ENCODE results near the gene OR1M1.
"Not testable (repeated sequence)": the region's sequence is repeated elsewhere in the genome, so short reads cannot be mapped to it uniquely, and the experiment has no call there.

The OR1M1 gene

DNA sequence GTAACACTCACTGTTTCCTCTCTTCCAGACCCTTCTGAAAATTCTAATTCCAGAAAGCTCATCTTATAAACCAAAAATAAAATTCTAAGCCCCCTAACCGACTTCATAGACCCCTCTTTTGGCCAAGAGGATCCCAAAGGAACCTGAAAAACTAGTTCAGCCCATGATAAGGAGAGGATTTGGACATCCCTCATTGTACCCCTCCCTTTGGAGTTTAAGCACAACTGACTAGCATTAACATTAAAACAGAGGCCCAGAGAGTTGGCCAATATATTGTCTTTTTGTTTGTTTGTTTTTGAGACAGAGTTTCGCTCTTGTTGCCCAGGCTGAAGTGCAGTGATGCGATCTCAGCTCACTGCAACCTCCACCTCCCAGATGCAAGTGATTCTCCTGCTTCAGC is 42.4 kb upstream of the OR1M1 start:
- H3K4me3 ChIP-seq (ENCODE audit: control insufficient read depth, low read depth, low read length), result no peak overlapping the region
- DNase-seq (ENCODE audit: low read depth), result no peak
- TF ChIP-seq, protein P1, sequence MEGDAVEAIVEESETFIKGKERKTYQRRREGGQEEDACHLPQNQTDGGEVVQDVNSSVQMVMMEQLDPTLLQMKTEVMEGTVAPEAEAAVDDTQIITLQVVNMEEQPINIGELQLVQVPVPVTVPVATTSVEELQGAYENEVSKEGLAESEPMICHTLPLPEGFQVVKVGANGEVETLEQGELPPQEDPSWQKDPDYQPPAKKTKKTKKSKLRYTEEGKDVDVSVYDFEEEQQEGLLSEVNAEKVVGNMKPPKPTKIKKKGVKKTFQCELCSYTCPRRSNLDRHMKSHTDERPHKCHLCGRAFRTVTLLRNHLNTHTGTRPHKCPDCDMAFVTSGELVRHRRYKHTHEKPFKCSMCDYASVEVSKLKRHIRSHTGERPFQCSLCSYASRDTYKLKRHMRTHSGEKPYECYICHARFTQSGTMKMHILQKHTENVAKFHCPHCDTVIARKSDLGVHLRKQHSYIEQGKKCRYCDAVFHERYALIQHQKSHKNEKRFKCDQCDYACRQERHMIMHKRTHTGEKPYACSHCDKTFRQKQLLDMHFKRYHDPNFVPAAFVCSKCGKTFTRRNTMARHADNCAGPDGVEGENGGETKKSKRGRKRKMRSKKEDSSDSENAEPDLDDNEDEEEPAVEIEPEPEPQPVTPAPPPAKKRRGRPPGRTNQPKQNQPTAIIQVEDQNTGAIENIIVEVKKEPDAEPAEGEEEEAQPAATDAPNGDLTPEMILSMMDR (conservative IDR thresholded peaks at IDR 0.05; ENCODE audit: control insufficient read depth, insufficient read depth, low read depth, low read length), result no peak

DNA sequence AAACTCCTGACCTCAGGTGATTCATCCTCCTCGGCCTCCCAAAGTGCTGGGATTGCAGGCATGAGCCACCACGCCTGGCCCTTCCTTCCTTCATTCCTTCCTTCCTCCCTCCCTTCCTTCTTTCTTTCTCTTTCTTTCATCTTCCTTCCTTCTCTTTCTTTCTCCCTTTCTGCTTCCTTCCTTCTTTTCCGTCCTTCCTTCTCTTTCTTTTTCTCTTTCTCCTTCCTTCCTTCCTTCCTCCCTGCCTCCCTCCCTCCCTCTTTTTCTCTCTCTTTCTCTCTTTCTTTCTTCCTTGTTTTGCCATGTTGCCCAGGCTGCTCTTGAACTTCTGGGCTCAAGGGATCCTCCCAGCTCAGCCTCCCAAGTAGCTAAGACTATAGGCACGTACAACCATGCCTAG is 40.2 kb upstream of the OR1M1 start:
- DNase-seq (ENCODE audit: low read depth), result no peak
- no peak overlapping the region for H3K4me3 ChIP-seq (ENCODE audit: control insufficient read depth, low read depth, low read length)
- TF ChIP-seq, protein P1 (conservative IDR thresholded peaks at IDR 0.05; ENCODE audit: control insufficient read depth, insufficient read depth, low read depth, low read length), result no peak

DNA sequence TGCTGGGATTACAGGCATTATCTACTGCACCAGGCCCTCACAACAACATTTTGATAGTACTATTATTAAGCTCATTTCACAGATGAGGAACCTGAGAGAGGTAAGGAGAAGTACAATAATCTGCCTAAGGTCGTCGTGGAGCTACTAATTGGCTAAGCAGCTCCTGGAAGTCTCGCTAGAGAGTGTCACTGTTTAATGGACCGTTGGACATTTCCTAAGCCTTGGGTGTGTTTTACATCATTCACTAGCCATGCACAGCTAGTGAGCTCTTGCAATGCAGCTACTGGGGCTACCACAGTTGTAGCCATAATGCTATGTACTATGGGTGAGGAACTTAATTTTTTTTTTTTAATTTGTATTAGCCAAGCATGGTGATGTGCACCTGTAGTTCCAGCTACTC is 34.0 kb upstream of the OR1M1 start:
- DNase-seq (ENCODE audit: low read depth), result no peak
- TF ChIP-seq, protein P1 (conservative IDR thresholded peaks at IDR 0.05; ENCODE audit: control insufficient read depth, insufficient read depth, low read depth, low read length), result no peak
- no peak overlapping the region for H3K4me3 ChIP-seq (ENCODE audit: control insufficient read depth, low read depth, low read length)

DNA sequence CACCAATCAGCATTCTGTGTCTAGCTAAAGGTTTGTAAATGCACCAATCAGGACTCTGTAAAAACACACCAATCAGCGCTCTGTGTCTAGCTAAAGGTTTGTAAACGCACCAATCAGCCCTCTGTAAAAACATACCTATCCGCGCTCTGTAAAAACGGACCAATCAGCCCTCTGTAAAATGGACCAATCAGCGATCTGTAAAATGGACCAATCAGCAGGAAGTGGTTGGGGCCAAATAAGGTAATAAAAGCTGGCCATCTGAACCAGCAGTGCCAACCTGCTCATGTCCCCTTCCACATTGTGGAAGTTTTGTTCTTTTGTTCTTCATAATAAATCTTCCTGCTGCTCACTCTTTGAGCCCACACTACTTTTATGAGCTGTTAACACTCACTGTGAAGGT is 33.2 kb upstream of the OR1M1 start:
- not testable (repeated sequence) for H3K4me3 ChIP-seq (ENCODE audit: control insufficient read depth, low read depth, low read length); DNase-seq (ENCODE audit: low read depth)

DNA sequence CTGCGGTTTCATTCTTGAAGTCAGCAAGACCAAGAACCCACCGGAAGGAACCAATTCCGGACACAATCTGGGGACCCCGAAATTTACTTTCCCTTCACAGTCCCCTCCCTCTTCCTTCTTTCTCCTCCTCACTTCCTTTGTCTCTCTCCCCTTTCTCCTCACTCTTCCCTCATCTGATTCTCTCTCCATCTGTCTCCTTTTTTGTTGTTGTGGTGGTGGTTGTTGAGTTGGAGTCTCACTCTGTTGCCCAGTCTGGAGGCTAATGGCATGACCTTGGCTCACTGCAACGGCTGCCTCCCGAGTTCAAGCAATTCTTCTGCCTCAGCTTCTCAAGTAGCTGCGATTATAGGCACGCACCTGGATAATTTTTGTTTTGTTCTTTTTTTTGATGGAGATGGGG is 32.7 kb upstream of the OR1M1 start:
- no peak overlapping the region for H3K4me3 ChIP-seq (ENCODE audit: control insufficient read depth, low read depth, low read length)
- TF ChIP-seq, protein P1 (conservative IDR thresholded peaks at IDR 0.05; ENCODE audit: control insufficient read depth, insufficient read depth, low read depth, low read length), result no peak

DNA sequence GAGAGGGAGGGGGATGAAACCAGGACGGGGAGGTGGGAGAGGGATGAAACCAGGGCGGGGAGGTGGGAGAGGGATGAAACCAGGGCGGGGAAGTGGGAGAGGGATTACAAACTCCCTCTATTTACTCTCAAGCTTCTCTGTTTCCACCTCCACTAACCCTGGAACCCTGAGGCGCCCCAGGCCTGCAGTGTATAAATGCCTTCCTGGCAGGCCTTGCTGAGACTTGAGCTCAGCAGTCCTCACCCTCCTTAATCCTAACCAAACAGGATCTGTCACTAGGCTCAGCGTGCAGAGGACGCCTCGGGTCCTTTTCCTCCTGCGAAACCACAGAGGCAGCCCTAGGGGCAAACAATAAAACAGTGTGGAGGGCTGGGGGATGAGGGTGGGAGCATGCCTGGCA is 32.1 kb upstream of the OR1M1 start:
- TF ChIP-seq, protein P1 (conservative IDR thresholded peaks at IDR 0.05; ENCODE audit: control insufficient read depth, insufficient read depth, low read depth, low read length), result no peak
- no peak overlapping the region for H3K4me3 ChIP-seq (ENCODE audit: control insufficient read depth, low read depth, low read length)
- DNase-seq (ENCODE audit: low read depth), result no peak

More for the DNA sequence above, 32.7 kb upstream of the OR1M1 start:
- DNase-seq (ENCODE audit: low read depth), result no peak

DNA sequence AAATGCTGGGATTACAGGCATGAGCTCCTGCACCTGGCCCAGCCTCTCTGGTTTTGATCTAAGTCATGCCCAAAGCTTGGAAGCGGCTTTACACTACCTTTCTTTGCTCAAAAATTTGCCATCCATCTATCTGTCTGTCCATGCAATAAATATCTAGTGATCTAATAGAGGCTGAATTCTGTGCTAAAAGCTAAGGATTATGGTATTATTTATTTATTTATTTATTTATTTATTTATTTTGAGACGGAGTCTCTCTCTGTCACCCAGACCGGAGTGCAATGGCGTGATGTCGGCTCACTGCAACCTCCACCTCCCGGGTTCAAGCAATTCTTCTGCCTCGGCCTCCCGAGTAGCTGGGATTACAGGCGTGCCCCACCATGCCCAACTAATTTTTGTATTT is 30.7 kb upstream of the OR1M1 start:
- not testable (repeated sequence) for H3K4me3 ChIP-seq (ENCODE audit: control insufficient read depth, low read depth, low read length); DNase-seq (ENCODE audit: low read depth)

DNA sequence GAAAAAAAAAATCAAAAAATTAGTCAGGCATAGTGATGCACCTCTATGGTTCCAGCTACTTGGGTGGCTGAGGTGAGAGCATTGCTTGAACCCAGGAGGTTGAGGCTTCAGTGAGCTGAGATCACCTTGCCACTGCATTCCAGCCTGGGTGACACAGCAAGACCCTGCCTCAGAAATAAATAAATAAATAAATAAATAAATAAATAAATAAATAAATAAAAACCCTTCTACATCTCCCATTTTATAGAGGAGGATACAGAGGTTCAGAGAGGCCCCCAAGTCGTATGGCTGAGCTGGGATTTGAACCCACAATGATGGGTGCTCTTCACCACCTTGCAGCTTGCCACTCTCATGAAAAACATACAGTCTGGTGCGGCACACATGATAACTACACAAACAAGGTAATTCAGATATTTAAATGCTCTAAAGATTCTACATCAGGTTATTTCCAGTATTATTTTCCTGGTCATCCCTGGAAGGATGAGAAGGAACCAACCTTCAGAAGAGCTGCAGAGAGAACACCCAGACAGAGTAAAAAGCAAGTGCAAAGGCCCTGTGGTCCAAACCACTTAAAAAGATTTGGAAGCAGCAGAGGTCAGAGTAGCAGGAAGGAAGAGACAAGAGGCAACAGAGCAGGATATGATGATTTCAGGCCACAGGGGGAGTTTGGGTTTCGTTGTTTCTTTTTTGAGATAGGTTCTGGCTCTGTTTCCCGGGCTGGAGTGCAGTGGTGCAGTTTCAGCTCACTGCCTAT is 29.2 kb upstream of the OR1M1 start:
- TF ChIP-seq, protein P1 (conservative IDR thresholded peaks at IDR 0.05; ENCODE audit: control insufficient read depth, insufficient read depth, low read depth, low read length), result no peak
- DNase-seq (ENCODE audit: low read depth), result no peak
- no peak overlapping the region for H3K4me3 ChIP-seq (ENCODE audit: control insufficient read depth, low read depth, low read length)
